ENCODE data around the gene STARD8.
"Not testable (repeated sequence)": the region's sequence is repeated elsewhere in the genome, so short reads cannot be mapped to it uniquely, and the experiment has no call there.

STARD8 gene

GRCh38 chrX:68633981-68634380 is 13.5 kb upstream of the STARD8 start:
- no peaks in the 10 kb centered on the region for H3K9me3 ChIP-seq (ENCODE audit: control insufficient read depth, low read length)
- no peak overlapping the region for H3K4me3 ChIP-seq (ENCODE audit: extremely low read depth, insufficient read depth, low read length, poor library complexity, severe bottlenecking)
- H3K4me1 ChIP-seq (ENCODE audit: control insufficient read depth, insufficient read depth, low read length, poor library complexity, severe bottlenecking), result no peaks in the 10 kb centered on the region
- no peaks in the 10 kb centered on the region for H3K36me3 ChIP-seq (ENCODE audit: control insufficient read depth, insufficient read depth, low read length)
- no peak overlapping the region for H3K27ac ChIP-seq (ENCODE audit: low read depth, low read length, severe bottlenecking)
- WGBS, 2 experiments (ENCODE audit: insufficient coverage in 2 of 2), result no CpG with 5 or more reads among the region's 2 CpGs

- Histone ChIP-seq H3K9me3 (ENCODE audit: control insufficient read depth, low read length) (no peaks in the 10 kb centered on the region), H3K27ac (ENCODE audit: low read depth, low read length, severe bottlenecking) (no peak overlapping the region)
- no CpG with 5 or more reads among the region's 2 CpGs for WGBS, 2 experiments (ENCODE audit: insufficient coverage in 2 of 2)
These were observed 12.7 kb upstream of the STARD8 start for GRCh38 chrX:68634649-68635227.

GRCh38 chrX:68640661-68641060 is 6.8 kb upstream of the STARD8 start:
- WGBS, 2 experiments (ENCODE audit: insufficient coverage in 2 of 2), result no CpG with 5 or more reads among the region's 2 CpGs
- H3K36me3 ChIP-seq (ENCODE audit: control insufficient read depth, insufficient read depth, low read length), result no peaks in the 10 kb centered on the region
- no peaks in the 10 kb centered on the region for H3K9me3 ChIP-seq (ENCODE audit: control insufficient read depth, low read length)
- no peaks in the 10 kb centered on the region for H3K4me1 ChIP-seq (ENCODE audit: control insufficient read depth, insufficient read depth, low read length, poor library complexity, severe bottlenecking)
- H3K27ac ChIP-seq (ENCODE audit: low read depth, low read length, severe bottlenecking), result no peak overlapping the region
- no peak overlapping the region for H3K4me3 ChIP-seq (ENCODE audit: extremely low read depth, insufficient read depth, low read length, poor library complexity, severe bottlenecking)

More at GRCh38 chrX:68634649-68635227, 12.7 kb upstream of the STARD8 start:
- H3K4me3 ChIP-seq (ENCODE audit: extremely low read depth, insufficient read depth, low read length, poor library complexity, severe bottlenecking), result no peak overlapping the region
- H3K36me3 ChIP-seq (ENCODE audit: control insufficient read depth, insufficient read depth, low read length), result no peaks in the 10 kb centered on the region
- no peaks in the 10 kb centered on the region for H3K4me1 ChIP-seq (ENCODE audit: control insufficient read depth, insufficient read depth, low read length, poor library complexity, severe bottlenecking)

- WGBS, 2 experiments (ENCODE audit: insufficient coverage in 2 of 2), result no CpG with 5 or more reads among the region's 2 CpGs
These were observed 2.6 kb upstream of the STARD8 start for GRCh38 chrX:68644861-68645260.

GRCh38 chrX:68646421-68646820 is 1.0 kb upstream of the STARD8 start:
- Histone ChIP-seq H3K36me3 (ENCODE audit: control insufficient read depth, insufficient read depth, low read length) (no peaks in the 10 kb centered on the region), H3K4me1 (ENCODE audit: control insufficient read depth, insufficient read depth, low read length, poor library complexity, severe bottlenecking) (peaks cover 4% of the 10 kb centered on the region), H3K27ac (ENCODE audit: low read depth, low read length, severe bottlenecking) (no peak overlapping the region), H3K4me3 (ENCODE audit: extremely low read depth, insufficient read depth, low read length, poor library complexity, severe bottlenecking) (no peak overlapping the region), H3K9me3 (ENCODE audit: control insufficient read depth, low read length) (no peaks in the 10 kb centered on the region)
- WGBS, 2 experiments (ENCODE audit: insufficient coverage in 2 of 2), result 100% methylated on average over 1 of the region's 1 CpG; no CpG with 5 or more reads in 1 of the 2 experiments

More at GRCh38 chrX:68644861-68645260, 2.6 kb upstream of the STARD8 start:
- Histone ChIP-seq H3K27ac (ENCODE audit: low read depth, low read length, severe bottlenecking) (no peak overlapping the region), H3K36me3 (ENCODE audit: control insufficient read depth, insufficient read depth, low read length) (no peaks in the 10 kb centered on the region), H3K4me1 (ENCODE audit: control insufficient read depth, insufficient read depth, low read length, poor library complexity, severe bottlenecking) (peaks cover 4% of the 10 kb centered on the region), H3K4me3 (ENCODE audit: extremely low read depth, insufficient read depth, low read length, poor library complexity, severe bottlenecking) (no peak overlapping the region), H3K9me3 (ENCODE audit: control insufficient read depth, low read length) (no peaks in the 10 kb centered on the region)

GRCh38 chrX:68648960-68649359 is 1.5 kb downstream of the STARD8 start:
- 11 to 17% methylated on average over 1 to 3 of the region's 5 CpGs for WGBS, 2 experiments (ENCODE audit: insufficient coverage in 2 of 2)
- Histone ChIP-seq H3K4me1 (ENCODE audit: control insufficient read depth, insufficient read depth, low read length, poor library complexity, severe bottlenecking) (peaks cover 4% of the 10 kb centered on the region), H3K4me3 (ENCODE audit: extremely low read depth, insufficient read depth, low read length, poor library complexity, severe bottlenecking) (no peak overlapping the region), H3K27ac (ENCODE audit: low read depth, low read length, severe bottlenecking) (peak overlapping the region; percentile 45), H3K36me3 (ENCODE audit: control insufficient read depth, insufficient read depth, low read length) (no peaks in the 10 kb centered on the region), H3K9me3 (ENCODE audit: control insufficient read depth, low read length) (no peaks in the 10 kb centered on the region)

GRCh38 chrX:68650491-68650890 is 3.0 kb downstream of the STARD8 start:
- Histone ChIP-seq H3K4me3 (ENCODE audit: extremely low read depth, insufficient read depth, low read length, poor library complexity, severe bottlenecking) (no peak overlapping the region), H3K4me1 (ENCODE audit: control insufficient read depth, insufficient read depth, low read length, poor library complexity, severe bottlenecking) (peaks cover 4% of the 10 kb centered on the region)
- WGBS, 2 experiments (ENCODE audit: insufficient coverage in 2 of 2), result 100% methylated on average over 1 of the region's 3 CpGs; no CpG with 5 or more reads in 1 of the 2 experiments

GRCh38 chrX:68651110-68651509 is 3.6 kb downstream of the STARD8 start:
- Histone ChIP-seq H3K9me3 (ENCODE audit: control insufficient read depth, low read length) (no peaks in the 10 kb centered on the region), H3K27ac (ENCODE audit: low read depth, low read length, severe bottlenecking) (no peak overlapping the region), H3K36me3 (ENCODE audit: control insufficient read depth, insufficient read depth, low read length) (no peaks in the 10 kb centered on the region), H3K4me1 (ENCODE audit: control insufficient read depth, insufficient read depth, low read length, poor library complexity, severe bottlenecking) (peaks cover 4% of the 10 kb centered on the region), H3K4me3 (ENCODE audit: extremely low read depth, insufficient read depth, low read length, poor library complexity, severe bottlenecking) (no peak overlapping the region)
- 88 to 100% methylated on average over 4 to 5 of the region's 7 CpGs for WGBS, 2 experiments (ENCODE audit: insufficient coverage in 2 of 2)

More at GRCh38 chrX:68650491-68650890, 3.0 kb downstream of the STARD8 start:
- Histone ChIP-seq H3K9me3 (ENCODE audit: control insufficient read depth, low read length) (no peaks in the 10 kb centered on the region), H3K27ac (ENCODE audit: low read depth, low read length, severe bottlenecking) (no peak overlapping the region), H3K36me3 (ENCODE audit: control insufficient read depth, insufficient read depth, low read length) (no peaks in the 10 kb centered on the region)

- Histone ChIP-seq H3K4me1 (ENCODE audit: control insufficient read depth, insufficient read depth, low read length, poor library complexity, severe bottlenecking) (peaks cover 4% of the 10 kb centered on the region), H3K36me3 (ENCODE audit: control insufficient read depth, insufficient read depth, low read length) (no peaks in the 10 kb centered on the region), H3K4me3 (ENCODE audit: extremely low read depth, insufficient read depth, low read length, poor library complexity, severe bottlenecking) (no peak overlapping the region), H3K27ac (ENCODE audit: low read depth, low read length, severe bottlenecking) (no peak overlapping the region), H3K9me3 (ENCODE audit: control insufficient read depth, low read length) (no peaks in the 10 kb centered on the region)
- WGBS, 2 experiments (ENCODE audit: insufficient coverage in 2 of 2), result no CpG with 5 or more reads among the region's 6 CpGs
These were observed 5.1 kb downstream of the STARD8 start for GRCh38 chrX:68652326-68653170.

- WGBS, 2 experiments (ENCODE audit: insufficient coverage in 2 of 2), result no CpG with 5 or more reads among the region's 3 CpGs
- Histone ChIP-seq H3K4me1 (ENCODE audit: control insufficient read depth, insufficient read depth, low read length, poor library complexity, severe bottlenecking) (peaks cover 12% of the 10 kb centered on the region), H3K27ac (ENCODE audit: low read depth, low read length, severe bottlenecking) (no peak overlapping the region), H3K9me3 (ENCODE audit: control insufficient read depth, low read length) (no peaks in the 10 kb centered on the region), H3K36me3 (ENCODE audit: control insufficient read depth, insufficient read depth, low read length) (no peaks in the 10 kb centered on the region), H3K4me3 (ENCODE audit: extremely low read depth, insufficient read depth, low read length, poor library complexity, severe bottlenecking) (no peak overlapping the region)
These were observed 7.2 kb downstream of the STARD8 start for GRCh38 chrX:68654693-68655092.

- H3K27ac ChIP-seq (ENCODE audit: low read depth, low read length, severe bottlenecking); H3K9me3 ChIP-seq (ENCODE audit: control insufficient read depth, low read length); H3K4me3 ChIP-seq (ENCODE audit: extremely low read depth, insufficient read depth, low read length, poor library complexity, severe bottlenecking); H3K36me3 ChIP-seq (ENCODE audit: control insufficient read depth, insufficient read depth, low read length): not testable (repeated sequence)
- no CpG with 5 or more reads among the region's 4 CpGs for WGBS, 2 experiments (ENCODE audit: insufficient coverage in 2 of 2)
- H3K4me1 ChIP-seq (ENCODE audit: control insufficient read depth, insufficient read depth, low read length, poor library complexity, severe bottlenecking), result peaks cover 15% of the 10 kb centered on the region
These were observed 9.0 kb downstream of the STARD8 start for GRCh38 chrX:68656473-68656872.
